SK-N-MC (cell line): Measurements from ENCODE around the gene CACNG7.

Source experiments
- EZH2 ChIP-seq: fragments of 200-600 bp; sonication (generic); IDR thresholded peaks from one replicate; pipeline ENCODE4 v1.6.1; 2017; ENCODE audit warnings: antibody characterized with exemption
- FOXP2 ChIP-seq: optimal IDR thresholded peaks from 2 replicates; pipeline ENCODE3; 2011; ENCODE audit warnings: mild to moderate bottlenecking, moderate library complexity; ENCODE audit not compliant: insufficient read depth; ENCODE audit errors: extremely low read length, control extremely low read depth
- POLR2AphosphoS5 ChIP-seq: IDR thresholded peaks from 2 replicates; pipeline ENCODE4 v1.6.1; 2012; ENCODE audit warnings: mild to moderate bottlenecking, low read depth, low read length, borderline replicate concordance

GRCh38 chr19:53876651-53877224 lies 32.3 kb upstream of the CACNG7 start:
- TF ChIP-seq POLR2AphosphoS5 (no peak), EZH2 (no peak), FOXP2 (no peak)
